Osteocyte (in vitro differentiated cells): ENCODE data around the gene NRIP1. TPM values are rescaled to one million over a fixed set of nuclear protein-coding genes. Genes with fewer than 3 reads are reported as not detected.
A peak's percentile ranks its signal among the peaks of the same experiment; 100 is the strongest.

ENCODE experiments used
- DNase-seq: peaks from one replicate; pipeline ENCODE4 v3.0.0; 2021; ENCODE audit warnings: mixed read lengths; ENCODE audit not compliant: unreplicated experiment; ENCODE audit errors: extremely low spot score
- H3K27ac Mint-ChIP-seq: one replicate; pipeline ENCODE4 v1.8.0; 2021; ENCODE audit warnings: mild to moderate bottlenecking, mixed read lengths; ENCODE audit not compliant: unreplicated experiment
- H3K27me3 Mint-ChIP-seq: one replicate; pipeline ENCODE4 v1.8.0; 2021; ENCODE audit warnings: mixed read lengths; ENCODE audit not compliant: unreplicated experiment
- H3K36me3 Mint-ChIP-seq: one replicate; pipeline ENCODE4 v1.8.0; 2021; ENCODE audit warnings: mixed read lengths; ENCODE audit not compliant: unreplicated experiment
- H3K4me1 Mint-ChIP-seq: one replicate; pipeline ENCODE4 v1.8.0; 2021; ENCODE audit warnings: mixed read lengths; ENCODE audit not compliant: unreplicated experiment
- H3K4me3 Mint-ChIP-seq: one replicate; pipeline ENCODE4 v1.8.0; 2021; ENCODE audit warnings: mild to moderate bottlenecking, moderate library complexity, mixed read lengths; ENCODE audit not compliant: unreplicated experiment
- H3K9me3 Mint-ChIP-seq: one replicate; pipeline ENCODE4 v1.8.0; 2021; ENCODE audit warnings: mixed read lengths; ENCODE audit not compliant: unreplicated experiment
- total RNA-seq: library from RNA; stranded (reverse); gene quantifications from 2 replicates; pipeline ENCODE4 v1.2.1, GENCODE V29; 2021
- TF ChIP-seq, protein P1 (sequence below): fragments of 200-600 bp; sonication (generic); IDR thresholded peaks from 2 replicates; pipeline ENCODE4 v1.5.0; 2021; ENCODE audit warnings: antibody characterized with exemption, mild to moderate bottlenecking, moderate library complexity

Gene NRIP1
- total RNA-seq, 1 donor from 2014 or later = 17.4 TPM

- Mint-ChIP-seq H3K27me3 (no peaks in the 10 kb centered on the region), H3K4me1 (peaks cover 68% of the 10 kb centered on the region), H3K4me3 (no peak overlapping the region), H3K27ac (peak overlapping the region; percentile 74), H3K9me3 (no peaks in the 10 kb centered on the region), H3K36me3 (no peaks in the 10 kb centered on the region)
- TF ChIP-seq, protein P1, sequence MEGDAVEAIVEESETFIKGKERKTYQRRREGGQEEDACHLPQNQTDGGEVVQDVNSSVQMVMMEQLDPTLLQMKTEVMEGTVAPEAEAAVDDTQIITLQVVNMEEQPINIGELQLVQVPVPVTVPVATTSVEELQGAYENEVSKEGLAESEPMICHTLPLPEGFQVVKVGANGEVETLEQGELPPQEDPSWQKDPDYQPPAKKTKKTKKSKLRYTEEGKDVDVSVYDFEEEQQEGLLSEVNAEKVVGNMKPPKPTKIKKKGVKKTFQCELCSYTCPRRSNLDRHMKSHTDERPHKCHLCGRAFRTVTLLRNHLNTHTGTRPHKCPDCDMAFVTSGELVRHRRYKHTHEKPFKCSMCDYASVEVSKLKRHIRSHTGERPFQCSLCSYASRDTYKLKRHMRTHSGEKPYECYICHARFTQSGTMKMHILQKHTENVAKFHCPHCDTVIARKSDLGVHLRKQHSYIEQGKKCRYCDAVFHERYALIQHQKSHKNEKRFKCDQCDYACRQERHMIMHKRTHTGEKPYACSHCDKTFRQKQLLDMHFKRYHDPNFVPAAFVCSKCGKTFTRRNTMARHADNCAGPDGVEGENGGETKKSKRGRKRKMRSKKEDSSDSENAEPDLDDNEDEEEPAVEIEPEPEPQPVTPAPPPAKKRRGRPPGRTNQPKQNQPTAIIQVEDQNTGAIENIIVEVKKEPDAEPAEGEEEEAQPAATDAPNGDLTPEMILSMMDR = no peak
- no peak for DNase-seq
These were observed 5.4 kb downstream of the NRIP1 start for GRCh38 chr21:15059397-15059796.

GRCh38 chr21:15058854-15059263 lies 5.9 kb downstream of the NRIP1 start:
- H3K9me3 Mint-ChIP-seq = no peaks in the 10 kb centered on the region
- peaks cover 73% of the 10 kb centered on the region for H3K4me1 Mint-ChIP-seq
- H3K27ac Mint-ChIP-seq = peak overlapping the region; percentile 74
- no peaks in the 10 kb centered on the region for H3K36me3 Mint-ChIP-seq
- H3K27me3 Mint-ChIP-seq = no peaks in the 10 kb centered on the region
- H3K4me3 Mint-ChIP-seq = peak overlapping the region; percentile 50
- DNase-seq = no peak
- TF ChIP-seq, protein P1 = no peak

GRCh38 chr21:15057285-15057684 lies 7.5 kb downstream of the NRIP1 start:
- Mint-ChIP-seq H3K9me3 (no peaks in the 10 kb centered on the region), H3K27ac (no peak overlapping the region), H3K4me1 (peaks cover 63% of the 10 kb centered on the region), H3K4me3 (no peak overlapping the region), H3K36me3 (no peaks in the 10 kb centered on the region), H3K27me3 (no peaks in the 10 kb centered on the region)
- TF ChIP-seq, protein P1 = no peak
- DNase-seq = no peak

DNA sequence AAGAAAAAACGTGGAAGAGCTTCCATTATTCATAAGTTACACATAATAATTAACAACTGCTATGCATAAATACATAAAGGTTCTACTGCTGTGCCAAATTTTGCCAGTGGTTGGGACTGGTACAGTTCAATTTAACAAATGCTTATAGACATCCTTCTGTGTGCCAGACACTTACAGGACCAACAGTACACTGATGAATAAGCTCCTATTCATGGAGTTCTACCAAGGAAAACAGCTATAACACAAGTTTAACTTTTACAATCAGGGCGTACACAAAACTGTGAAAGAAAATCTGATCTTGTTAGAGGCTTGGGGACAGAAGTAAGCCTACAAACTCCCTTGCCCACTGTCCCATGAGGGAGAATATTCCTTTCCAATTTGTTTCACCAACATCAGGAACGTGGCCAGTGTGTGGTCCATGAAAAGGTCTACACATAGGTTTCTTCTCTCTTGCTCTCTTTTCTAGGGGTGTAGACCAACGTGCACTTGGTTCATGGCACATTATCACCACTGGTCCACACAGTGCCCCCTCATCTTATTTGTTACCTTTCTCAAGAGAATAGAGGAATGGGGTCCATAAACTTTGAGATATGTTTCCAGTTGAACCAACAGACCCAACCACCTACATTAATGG lies 10.1 kb downstream of the NRIP1 start:
- H3K27ac Mint-ChIP-seq = no peak overlapping the region
- H3K4me1 Mint-ChIP-seq = peaks cover 46% of the 10 kb centered on the region

DNA sequence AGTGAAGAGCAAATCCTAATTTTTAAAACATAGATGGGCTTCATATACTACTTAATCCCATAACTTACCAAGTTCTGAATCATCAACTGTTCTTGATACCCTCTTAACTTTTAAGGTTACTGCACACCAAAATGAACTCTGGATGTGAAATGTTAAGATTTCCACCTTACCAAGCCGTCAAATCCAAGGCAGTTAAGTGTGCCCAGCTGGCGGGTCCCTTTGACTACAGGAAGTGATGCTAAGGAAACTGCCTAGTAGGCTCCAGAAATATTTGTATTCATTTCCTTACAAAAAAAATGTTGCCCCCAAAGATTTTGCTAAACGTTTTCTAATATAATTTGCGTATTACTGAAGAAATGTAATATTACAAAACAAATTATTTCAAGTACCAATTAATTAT lies 10.7 kb downstream of the NRIP1 start:
- Mint-ChIP-seq H3K9me3 (no peaks in the 10 kb centered on the region), H3K4me3 (no peak overlapping the region), H3K4me1 (peaks cover 40% of the 10 kb centered on the region), H3K27ac (no peak overlapping the region), H3K36me3 (no peaks in the 10 kb centered on the region), H3K27me3 (no peaks in the 10 kb centered on the region)
- TF ChIP-seq, protein P1 = no peak
- DNase-seq = no peak

More for the DNA sequence above, 10.1 kb downstream of the NRIP1 start:
- DNase-seq = no peak
- Mint-ChIP-seq H3K36me3 (no peaks in the 10 kb centered on the region), H3K9me3 (no peaks in the 10 kb centered on the region), H3K4me3 (no peak overlapping the region), H3K27me3 (no peaks in the 10 kb centered on the region)
- TF ChIP-seq, protein P1 = no peak
